GM18909 (cell line): ENCODE data around the gene CCDC171.
"Not testable (repeated sequence)": the region's sequence is repeated elsewhere in the genome, so short reads cannot be mapped to it uniquely, and the experiment has no call there.

Experiments used
- ATAC-seq: cut with Tn5 transposase; IDR thresholded peaks from one replicate; pipeline ENCODE4 v1.9.1; 2021; ENCODE audit warnings: mild to moderate bottlenecking; ENCODE audit not compliant: unreplicated experiment, poor library complexity

Gene CCDC171

GRCh38 chr9:15670246-15670645 lies 117.4 kb downstream of the CCDC171 start:
- ATAC-seq, result peak; percentile 68

GRCh38 chr9:15670894-15671293 lies 118.1 kb downstream of the CCDC171 start:
- ATAC-seq, result peak; percentile 98

- ATAC-seq, result no peak
These were observed 140.9 kb downstream of the CCDC171 start for GRCh38 chr9:15693701-15694100.

GRCh38 chr9:15696979-15697378 lies 144.1 kb downstream of the CCDC171 start:
- ATAC-seq, result no peak

- ATAC-seq, result no peak
These were observed 144.6 kb downstream of the CCDC171 start for GRCh38 chr9:15697446-15697851.

- not testable (repeated sequence) for ATAC-seq
These were observed 147.2 kb downstream of the CCDC171 start for GRCh38 chr9:15699876-15700559.

- ATAC-seq, result no peak
These were observed 154.2 kb downstream of the CCDC171 start for GRCh38 chr9:15707000-15707399.

GRCh38 chr9:15711531-15711930 lies 158.7 kb downstream of the CCDC171 start:
- ATAC-seq, result no peak

- ATAC-seq, result no peak
These were observed 159.1 kb downstream of the CCDC171 start for GRCh38 chr9:15711931-15712330.

- no peak for ATAC-seq
These were observed 161.9 kb downstream of the CCDC171 start for GRCh38 chr9:15714746-15715145.

GRCh38 chr9:15717290-15717967 lies 164.6 kb downstream of the CCDC171 start:
- no peak for ATAC-seq

- ATAC-seq, result no peak
These were observed 165.6 kb downstream of the CCDC171 start for GRCh38 chr9:15718423-15718822.

- ATAC-seq, result no peak
These were observed 168.0 kb downstream of the CCDC171 start for GRCh38 chr9:15720861-15721260.

- no peak for ATAC-seq
These were observed 170.0 kb downstream of the CCDC171 start for GRCh38 chr9:15722888-15723287.

- ATAC-seq, result no peak
These were observed 171.2 kb downstream of the CCDC171 start for GRCh38 chr9:15724016-15724415.

- ATAC-seq, result no peak
These were observed 171.8 kb downstream of the CCDC171 start for GRCh38 chr9:15724612-15725011.

GRCh38 chr9:15725953-15726352 lies 173.1 kb downstream of the CCDC171 start:
- no peak for ATAC-seq

- no peak for ATAC-seq
These were observed 176.7 kb downstream of the CCDC171 start for GRCh38 chr9:15729507-15729906.

- no peak for ATAC-seq
These were observed 182.4 kb downstream of the CCDC171 start for GRCh38 chr9:15735083-15735857.

- ATAC-seq, result no peak
These were observed 183.7 kb downstream of the CCDC171 start for GRCh38 chr9:15736569-15736968.

- ATAC-seq, result no peak
These were observed 185.2 kb downstream of the CCDC171 start for GRCh38 chr9:15738011-15738410.
